Natural killer cell (primary cell): ENCODE data around the gene PHF20. TPM values are rescaled to one million over a fixed set of nuclear protein-coding genes. Genes with fewer than 3 reads are reported as not detected.
A peak's percentile ranks its signal among the peaks of the same experiment; 100 is the strongest.
"Not testable (repeated sequence)": the region's sequence is repeated elsewhere in the genome, so short reads cannot be mapped to it uniquely, and the experiment has no call there.

ENCODE experiments used
- ATAC-seq, 3 donors: fragments of 150-1000 bp in 2 of 3; fragments of 200-7000 bp in 1 of 3; cut with Tn5 transposase; 1 replicate in 1 of 3; 2 replicates in 2 of 3; pipeline ENCODE4 v1.10.0; 2021; ENCODE audit warnings: mild to moderate bottlenecking in 2 of 3, moderate library complexity in 2 of 3
- DNase-seq, 2 donors: peaks; one replicate each; pipeline versions ENCODE4 v3.0.0 to v3.0.0-alpha.2; 2013 to 2021; ENCODE audit warnings: mixed read lengths in 1 of 2
- H3K27ac ChIP-seq: one replicate; pipeline ENCODE4 v1.5.1; 2013; ENCODE audit warnings: mild to moderate bottlenecking, low read length
- H3K27me3 ChIP-seq: one replicate; pipeline ENCODE4 v1.6.1; 2013; ENCODE audit warnings: low read length; ENCODE audit not compliant: control insufficient read depth, insufficient read depth
- H3K36me3 ChIP-seq: one replicate; pipeline ENCODE4 v1.6.1; 2013; ENCODE audit warnings: low read length; ENCODE audit not compliant: control insufficient read depth, insufficient read depth
- H3K4me1 ChIP-seq: one replicate; pipeline ENCODE4 v1.6.1; 2013; ENCODE audit warnings: low read length; ENCODE audit not compliant: control insufficient read depth, insufficient read depth
- H3K4me3 ChIP-seq: one replicate; pipeline ENCODE4 v1.5.1; 2013; ENCODE audit warnings: low read length
- H3K9me3 ChIP-seq: one replicate; pipeline ENCODE4 v1.6.1; 2013; ENCODE audit warnings: low read length; ENCODE audit not compliant: control insufficient read depth, insufficient read depth
- H3K27ac Mint-ChIP-seq, 2 donors: one replicate each; pipeline ENCODE4 v1.8.0; 2022; ENCODE audit warnings: mild to moderate bottlenecking in 2 of 2, mixed read lengths in 2 of 2, moderate library complexity in 1 of 2
- H3K27me3 Mint-ChIP-seq, 2 donors: one replicate each; pipeline ENCODE4 v1.8.0; 2022; ENCODE audit warnings: low read depth in 2 of 2, mixed read lengths in 2 of 2
- H3K36me3 Mint-ChIP-seq: one replicate; pipeline ENCODE4 v1.8.0; 2022; ENCODE audit warnings: mixed read lengths
- H3K4me1 Mint-ChIP-seq, 2 donors: one replicate each; pipeline ENCODE4 v1.8.0; 2022; ENCODE audit warnings: mixed read lengths in 2 of 2
- H3K4me3 Mint-ChIP-seq: one replicate; pipeline ENCODE4 v1.8.0; 2022; ENCODE audit warnings: mild to moderate bottlenecking, moderate library complexity, mixed read lengths
- H3K9me3 Mint-ChIP-seq, 2 donors: one replicate each; pipeline ENCODE4 v1.8.0; 2022; ENCODE audit warnings: mixed read lengths in 2 of 2
- CTCF ChIP-seq: fragments of 200-600 bp; IDR thresholded peaks from one replicate; pipeline ENCODE4 v1.8.0; 2022; ENCODE audit warnings: antibody characterized with exemption
- WGBS: methylation state at CpG from one replicate; pipeline ENCODE4 v1.1.7; 2013; ENCODE audit warnings: missing lambda C conversion rate; ENCODE audit not compliant: insufficient coverage; 5-methylcytosine and 5-hydroxymethylcytosine counted together
- intact Hi-C: fragments of 100-400 bp; cut with micrococcal nuclease; formaldehyde crosslinking; loops from one replicate; pipeline ENCODE4 v1.14.2; 2022
- total RNA-seq, 4 donors: library from RNA; stranded (reverse); fragments of 120-200 nt in 1 of 4; gene quantifications; one replicate each; pipeline versions ENCODE4 v1.2.3 to v1.2.4, GENCODE V29; 2013 to 2022

Gene PHF20
- total RNA-seq, 3 donors from 2014 or later (not counting 1 experiment from before 2014, with no cell fraction given), result 151 to 165 (median 161) TPM

GRCh38 chr20:35991142-35991771 is 219.4 kb downstream of the PHF20 start:
- no peak overlapping the region for H3K27ac ChIP-seq
- Mint-ChIP-seq H3K9me3 (no peaks in the 10 kb centered on the region), H3K36me3 (no peaks in the 10 kb centered on the region), H3K27me3 (peaks cover 8 to 9% of the 10 kb centered on the region in 2 donors), H3K27ac (no peak overlapping the region), H3K4me1 (peaks cover 0 to 7% of the 10 kb centered on the region in 2 donors), H3K4me3 (no peak overlapping the region)
- H3K36me3 ChIP-seq, result no peaks in the 10 kb centered on the region
- no peaks in the 10 kb centered on the region for H3K4me1 ChIP-seq
- 23% methylated on average over 3 of the region's 3 CpGs for WGBS
- H3K27me3 ChIP-seq, result no peaks in the 10 kb centered on the region
- no peak overlapping the region for H3K4me3 ChIP-seq
- DNase-seq, result peak in 1 of 2 donors; percentile 43
- no peak for TF ChIP-seq CTCF
- H3K9me3 ChIP-seq, result no peaks in the 10 kb centered on the region
- no peak for ATAC-seq
- intact Hi-C loops, result no loop called here

- ATAC-seq (peak; percentile 85 to 93 (median 89)), DNase-seq (peak in 1 of 2 donors; percentile 81)
- TF ChIP-seq CTCF, result peak; percentile 82
- peaks cover 0 to 7% of the 10 kb centered on the region in 2 donors for H3K4me1 Mint-ChIP-seq
- 5% methylated on average over 4 of the region's 6 CpGs for WGBS
- peaks cover 5 to 8% of the 10 kb centered on the region in 2 donors for H3K27me3 Mint-ChIP-seq
- no peaks in the 10 kb centered on the region for H3K36me3 Mint-ChIP-seq
- Histone ChIP-seq H3K36me3 (no peaks in the 10 kb centered on the region), H3K4me1 (no peaks in the 10 kb centered on the region), H3K27me3 (no peaks in the 10 kb centered on the region), H3K4me3 (no peak overlapping the region), H3K9me3 (no peaks in the 10 kb centered on the region), H3K27ac (no peak overlapping the region)
- no peak overlapping the region for H3K4me3 Mint-ChIP-seq
- H3K9me3 Mint-ChIP-seq, result no peaks in the 10 kb centered on the region
- H3K27ac Mint-ChIP-seq, result no peak overlapping the region
- intact Hi-C loops, result loop anchor here (1.0 kb wide), 1 partner anchor 206 kb away; no protein-coding TSS in a partner anchor
These were observed 221.0 kb downstream of the PHF20 start for GRCh38 chr20:35992713-35993335.

- intact Hi-C loops, result loop anchor here (1.0 to 5.0 kb wide), 2 partner anchors 143 to 442 kb away; no protein-coding TSS in a partner anchor
- peak; percentile 71 for TF ChIP-seq CTCF
- H3K4me3 ChIP-seq, result no peak overlapping the region
These were observed 223.2 kb downstream of the PHF20 start for GRCh38 chr20:35994994-35995453.

GRCh38 chr20:35996492-35996891 is 224.7 kb downstream of the PHF20 start:
- not testable (repeated sequence) for H3K9me3 ChIP-seq, ATAC-seq, H3K4me1 Mint-ChIP-seq, H3K36me3 ChIP-seq, H3K27me3 Mint-ChIP-seq, H3K4me3 Mint-ChIP-seq, H3K27ac Mint-ChIP-seq, H3K36me3 Mint-ChIP-seq, H3K27me3 ChIP-seq, H3K27ac ChIP-seq, DNase-seq, H3K9me3 Mint-ChIP-seq, H3K4me1 ChIP-seq, H3K4me3 ChIP-seq
- 92% methylated on average over 8 of the region's 8 CpGs for WGBS
- intact Hi-C loops, result loop anchor here (5.0 kb wide), 1 partner anchor 441 kb away; no protein-coding TSS in a partner anchor

More at GRCh38 chr20:35994994-35995453, 223.2 kb downstream of the PHF20 start:
- peaks cover 0 to 8% of the 10 kb centered on the region in 2 donors for H3K27me3 Mint-ChIP-seq
- DNase-seq, result peak; percentile 58 to 87
- no peaks in the 10 kb centered on the region for H3K27me3 ChIP-seq
- no peaks in the 10 kb centered on the region for H3K9me3 Mint-ChIP-seq
- H3K4me3 Mint-ChIP-seq, result no peak overlapping the region
- H3K9me3 ChIP-seq, result no peaks in the 10 kb centered on the region
- WGBS, result 10% methylated on average over 6 of the region's 6 CpGs
- peak; percentile 74 to 81 (median 78) for ATAC-seq
- no peaks in the 10 kb centered on the region for H3K36me3 ChIP-seq
- H3K4me1 ChIP-seq, result no peaks in the 10 kb centered on the region
- H3K36me3 Mint-ChIP-seq, result no peaks in the 10 kb centered on the region
- no peak overlapping the region for H3K27ac Mint-ChIP-seq
- no peak overlapping the region for H3K27ac ChIP-seq
- peaks cover 0 to 7% of the 10 kb centered on the region in 2 donors for H3K4me1 Mint-ChIP-seq
